ENCODE results near the gene FSTL4. TPM values are rescaled to one million over a fixed set of nuclear protein-coding genes. Genes with fewer than 3 reads are reported as not detected.

Gene FSTL4
- total and polyA plus RNA-seq, 2 of the 4 experiments (the other 2 are of a cell fraction) = 0.18 TPM; not detected in 1

DNA sequence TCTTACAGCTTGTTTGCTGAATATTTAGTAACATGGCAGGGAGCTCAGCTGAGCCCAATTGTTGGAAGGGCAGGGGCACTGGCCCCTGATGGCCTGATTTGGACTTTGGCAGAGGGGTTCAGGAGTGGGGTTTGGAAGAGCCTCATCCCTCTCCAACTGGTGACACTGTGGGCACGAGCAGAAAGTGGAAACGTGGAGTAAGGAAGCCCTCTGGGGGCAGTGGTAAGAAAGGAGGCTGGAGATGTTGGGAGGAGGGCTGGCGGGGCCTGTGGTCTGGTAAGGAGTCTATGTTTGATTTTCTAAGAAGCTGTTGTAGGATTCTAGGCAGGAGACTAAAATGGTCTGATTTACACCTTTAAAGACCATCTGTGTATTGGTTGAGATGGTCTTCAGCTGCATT is 351.6 kb downstream of the FSTL4 start:
- DNase-seq = no peak
- ATAC-seq (ENCODE audit: low read depth) = 0 out of 2 replicates have a peak, but pooled peaks have one; percentile 24
- no peak overlapping the region for H3K23ac ChIP-seq (ENCODE audit: low read depth, low read length)
- H3K4me3 ChIP-seq (ENCODE audit: insufficient read depth, low read depth, low read length) = no peak overlapping the region
- in situ Hi-C loops (cut with MboI; ENCODE audit: low sequenced_read_pairs) (no loop called here), dilution Hi-C loops (cut with HindIII; ENCODE audit: low sequenced_read_pairs, unreplicated experiment) (no loop called here), intact Hi-C loops (cut with micrococcal nuclease) (loop anchor here (1.0 kb wide), 1 partner anchor 149 kb away; no protein-coding TSS in a partner anchor)
- H3K27ac ChIP-seq (ENCODE audit: insufficient read depth, low read length) = no peak overlapping the region
- H4K5ac ChIP-seq (ENCODE audit: low read depth, low read length) = no peak overlapping the region
- ChIA-PET POLR2A (ENCODE audit: unreplicated experiment) (no interaction called here), CTCF (interaction anchor here (0.5 to 1.1 kb wide), 3 partner anchors 12 to 151 kb away, joined by 3 to 4 read pairs (median 4); no protein-coding TSS in a partner anchor)
- no peaks in the 10 kb centered on the region for H4K20me1 ChIP-seq (ENCODE audit: insufficient read depth, low read length)
- H3K79me1 ChIP-seq (ENCODE audit: low read depth in 1 of 2, low read length in 2 of 2) = no peaks in the 10 kb centered on the region
- H2AFZ ChIP-seq (replicated peaks; ENCODE audit: low read length, poor library complexity) = no peak overlapping the region
- H3K9ac ChIP-seq (ENCODE audit: low read depth, low read length) = no peak overlapping the region
- H3K9me3 ChIP-seq (ENCODE audit: control insufficient read depth, insufficient read depth, low read length) = no peaks in the 10 kb centered on the region
- H4K91ac ChIP-seq (ENCODE audit: insufficient read depth, low read depth, low read length) = no peak overlapping the region
- H2BK15ac ChIP-seq (ENCODE audit: low read depth, low read length) = no peak overlapping the region
- H2BK20ac ChIP-seq (ENCODE audit: low read depth, low read length) = no peak overlapping the region
- H3K56ac ChIP-seq (ENCODE audit: extremely low read depth, insufficient read depth, low read length) = no peak overlapping the region
- H2AK5ac ChIP-seq (ENCODE audit: low read depth, low read length) = no peak overlapping the region
- 58% methylated on average over 2 of the region's 3 CpGs; no CpG with 5 or more reads in 1 of the 2 experiments for WGBS, 2 experiments (ENCODE audit: extremely low coverage in 2 of 2, insufficient read length in 1 of 2)
- H3K18ac ChIP-seq (ENCODE audit: low read depth, low read length) = no peak overlapping the region
- no peak overlapping the region for H3K4ac ChIP-seq (ENCODE audit: low read depth, low read length)
- H3K36me3 ChIP-seq (ENCODE audit: control insufficient read depth, insufficient read depth, low read length) = no peaks in the 10 kb centered on the region
- no peak overlapping the region for H4K8ac ChIP-seq (ENCODE audit: low read depth in 2 of 2, low read length in 2 of 2)
- H3K4me1 ChIP-seq (ENCODE audit: control insufficient read depth, insufficient read depth, low read length) = no peaks in the 10 kb centered on the region; the same call in 1 of the 2 replicates
- H3K9me1 ChIP-seq (ENCODE audit: insufficient read depth, low read length) = no peaks in the 10 kb centered on the region; the same call in 1 of the 2 replicates
- no peak overlapping the region for H2BK120ac ChIP-seq (ENCODE audit: low read depth, low read length)
- BruUV-seq (replicated peaks) = no TSS peak
- TF ChIP-seq RAD21 (IDR thresholded peaks at IDR 0.05; ENCODE audit: low read length) (peak; percentile 52), SMC3 (IDR thresholded peaks at IDR 0.05; ENCODE audit: low read depth, low read length) (peak; percentile 44), CTCF (conservative IDR thresholded peaks at IDR 0.05; ENCODE audit: low read depth, low read length) (peak; percentile 32)
- TF ChIP-seq, protein P1, sequence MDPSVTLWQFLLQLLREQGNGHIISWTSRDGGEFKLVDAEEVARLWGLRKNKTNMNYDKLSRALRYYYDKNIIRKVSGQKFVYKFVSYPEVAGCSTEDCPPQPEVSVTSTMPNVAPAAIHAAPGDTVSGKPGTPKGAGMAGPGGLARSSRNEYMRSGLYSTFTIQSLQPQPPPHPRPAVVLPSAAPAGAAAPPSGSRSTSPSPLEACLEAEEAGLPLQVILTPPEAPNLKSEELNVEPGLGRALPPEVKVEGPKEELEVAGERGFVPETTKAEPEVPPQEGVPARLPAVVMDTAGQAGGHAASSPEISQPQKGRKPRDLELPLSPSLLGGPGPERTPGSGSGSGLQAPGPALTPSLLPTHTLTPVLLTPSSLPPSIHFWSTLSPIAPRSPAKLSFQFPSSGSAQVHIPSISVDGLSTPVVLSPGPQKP (IDR thresholded peaks at IDR 0.05; ENCODE audit: borderline replicate concordance, low read depth, low read length) = no peak
- no peak overlapping the region for H3K4me2 ChIP-seq (ENCODE audit: low read depth, low read length)
- H2AK9ac ChIP-seq (replicated peaks; ENCODE audit: low read depth, low read length, poor library complexity) = no peak overlapping the region
- H3K27me3 ChIP-seq (ENCODE audit: control insufficient read depth, insufficient read depth, low read length) = peaks cover 49% of the 10 kb centered on the region
- no peak overlapping the region for H2BK5ac ChIP-seq (ENCODE audit: low read depth, low read length, poor library complexity, severe bottlenecking)
- H3K14ac ChIP-seq (replicated peaks; ENCODE audit: low read depth, low read length) = no peak overlapping the region

Data from IMR-90 (cell line).